Measurements from ENCODE around the gene DECR2.

DECR2 gene

GRCh38 chr16:426115-426905 lies 24.6 kb downstream of the DECR2 start:
- no peak for TF ChIP-seq CTCF (IDR thresholded peaks at IDR 0.05; ENCODE audit: low read depth, low read length, missing control alignments)
- DNase-seq (ENCODE audit: low read depth) = no peak
- peak overlapping the region; percentile 60 for H3K4me3 ChIP-seq (ENCODE audit: low read depth, low read length)
- in situ Hi-C loops (cut with HindIII; ENCODE audit: low sequenced_read_pairs) = no loop called here

- peak overlapping the region; percentile 60 for H3K4me3 ChIP-seq (ENCODE audit: low read depth, low read length)
- TF ChIP-seq CTCF (IDR thresholded peaks at IDR 0.05; ENCODE audit: low read depth, low read length, missing control alignments) = no peak
- in situ Hi-C loops (cut with HindIII; ENCODE audit: low sequenced_read_pairs) = no loop called here
- DNase-seq (ENCODE audit: low read depth) = no peak
Observed at GRCh38 chr16:426906-427249, 25.2 kb downstream of the DECR2 start.

GRCh38 chr16:427250-427649 lies 25.6 kb downstream of the DECR2 start:
- DNase-seq (ENCODE audit: low read depth) = no peak
- H3K4me3 ChIP-seq (ENCODE audit: low read depth, low read length) = peak overlapping the region; percentile 60
- in situ Hi-C loops (cut with HindIII; ENCODE audit: low sequenced_read_pairs) = no loop called here
- no peak for TF ChIP-seq CTCF (IDR thresholded peaks at IDR 0.05; ENCODE audit: low read depth, low read length, missing control alignments)

- no peak overlapping the region for H3K4me3 ChIP-seq (ENCODE audit: low read depth, low read length)
- in situ Hi-C loops (cut with HindIII; ENCODE audit: low sequenced_read_pairs) = no loop called here
- no peak for DNase-seq (ENCODE audit: low read depth)
- TF ChIP-seq CTCF (IDR thresholded peaks at IDR 0.05; ENCODE audit: low read depth, low read length, missing control alignments) = no peak
Observed at GRCh38 chr16:430904-431303, 29.2 kb downstream of the DECR2 start.

GRCh38 chr16:440627-441026 lies 38.9 kb downstream of the DECR2 start:
- in situ Hi-C loops (cut with HindIII; ENCODE audit: low sequenced_read_pairs) = no loop called here
- no peak for TF ChIP-seq CTCF (IDR thresholded peaks at IDR 0.05; ENCODE audit: low read depth, low read length, missing control alignments)
- no peak for DNase-seq (ENCODE audit: low read depth)

GRCh38 chr16:441447-441846 lies 39.8 kb downstream of the DECR2 start:
- in situ Hi-C loops (cut with HindIII; ENCODE audit: low sequenced_read_pairs) = no loop called here
- no peak for TF ChIP-seq CTCF (IDR thresholded peaks at IDR 0.05; ENCODE audit: low read depth, low read length, missing control alignments)
- DNase-seq (ENCODE audit: low read depth) = no peak
- H3K4me3 ChIP-seq (ENCODE audit: low read depth, low read length) = no peak overlapping the region

More at GRCh38 chr16:440627-441026, 38.9 kb downstream of the DECR2 start:
- no peak overlapping the region for H3K4me3 ChIP-seq (ENCODE audit: low read depth, low read length)

Data from astrocyte of the cerebellum (primary cell).